ENCODE data around the gene PRDM11. TPM values are rescaled to one million over a fixed set of nuclear protein-coding genes. Genes with fewer than 3 reads are reported as not detected.

Gene PRDM11
- total RNA-seq, 1 donor from 2014 or later, result 13.1 TPM

- H3K36me3 Mint-ChIP-seq (ENCODE audit: low read depth), result peaks cover 4% of the 10 kb centered on the region
- TF ChIP-seq CTCF (conservative IDR thresholded peaks at IDR 0.05), result no peak
- no peak overlapping the region for H3K4me3 Mint-ChIP-seq
- peaks cover 6% of the 10 kb centered on the region for H3K9me3 Mint-ChIP-seq
- no peak overlapping the region for H3K27ac Mint-ChIP-seq (ENCODE audit: unreplicated experiment)
- H3K4me1 Mint-ChIP-seq, result peaks cover 27% of the 10 kb centered on the region
- no peaks in the 10 kb centered on the region for H3K27me3 Mint-ChIP-seq (ENCODE audit: low read depth)
- no peak for DNase-seq (ENCODE audit: low read depth, low spot score)
Measured at GRCh38 chr11:45152740-45153595, 6.5 kb downstream of the PRDM11 start.

- Mint-ChIP-seq H3K4me3 (no peak overlapping the region), H3K9me3 (peaks cover 3% of the 10 kb centered on the region), H3K4me1 (peaks cover 15% of the 10 kb centered on the region), H3K27ac (ENCODE audit: unreplicated experiment) (no peak overlapping the region), H3K36me3 (ENCODE audit: low read depth) (peaks cover 4% of the 10 kb centered on the region), H3K27me3 (ENCODE audit: low read depth) (no peaks in the 10 kb centered on the region)
- no peak for DNase-seq (ENCODE audit: low read depth, low spot score)
- no peak for TF ChIP-seq CTCF (conservative IDR thresholded peaks at IDR 0.05)
Measured at GRCh38 chr11:45154276-45154675, 7.8 kb downstream of the PRDM11 start.

- peaks cover 3% of the 10 kb centered on the region for H3K36me3 Mint-ChIP-seq (ENCODE audit: low read depth)
- H3K27me3 Mint-ChIP-seq (ENCODE audit: low read depth), result no peaks in the 10 kb centered on the region
- no peak for TF ChIP-seq CTCF (conservative IDR thresholded peaks at IDR 0.05)
- peaks cover 14% of the 10 kb centered on the region for H3K4me1 Mint-ChIP-seq
- H3K27ac Mint-ChIP-seq (ENCODE audit: unreplicated experiment), result no peak overlapping the region
- H3K9me3 Mint-ChIP-seq, result peaks cover under 1% of the 10 kb centered on the region
- H3K4me3 Mint-ChIP-seq, result no peak overlapping the region
- DNase-seq (ENCODE audit: low read depth, low spot score), result no peak
Measured at GRCh38 chr11:45155058-45155551, 8.7 kb downstream of the PRDM11 start.

- no peaks in the 10 kb centered on the region for H3K27me3 Mint-ChIP-seq (ENCODE audit: low read depth)
Measured at GRCh38 chr11:45155627-45156180, 9.3 kb downstream of the PRDM11 start.

GRCh38 chr11:45156201-45156600 lies 9.8 kb downstream of the PRDM11 start:
- no peak for TF ChIP-seq CTCF (conservative IDR thresholded peaks at IDR 0.05)
- Mint-ChIP-seq H3K4me1 (peaks cover 14% of the 10 kb centered on the region), H3K36me3 (ENCODE audit: low read depth) (no peaks in the 10 kb centered on the region), H3K27me3 (ENCODE audit: low read depth) (no peaks in the 10 kb centered on the region), H3K27ac (ENCODE audit: unreplicated experiment) (no peak overlapping the region), H3K9me3 (no peaks in the 10 kb centered on the region), H3K4me3 (no peak overlapping the region)
- no peak for DNase-seq (ENCODE audit: low read depth, low spot score)

More at GRCh38 chr11:45155627-45156180, 9.3 kb downstream of the PRDM11 start:
- no peaks in the 10 kb centered on the region for H3K9me3 Mint-ChIP-seq
- H3K27ac Mint-ChIP-seq (ENCODE audit: unreplicated experiment), result no peak overlapping the region
- H3K4me1 Mint-ChIP-seq, result peaks cover 14% of the 10 kb centered on the region
- no peaks in the 10 kb centered on the region for H3K36me3 Mint-ChIP-seq (ENCODE audit: low read depth)
- H3K4me3 Mint-ChIP-seq, result no peak overlapping the region
- DNase-seq (ENCODE audit: low read depth, low spot score), result no peak
- TF ChIP-seq CTCF (conservative IDR thresholded peaks at IDR 0.05), result no peak

Data from neural crest cell (in vitro differentiated cells).